ENCODE data around the gene C17orf107.

Gene C17orf107

DNA sequence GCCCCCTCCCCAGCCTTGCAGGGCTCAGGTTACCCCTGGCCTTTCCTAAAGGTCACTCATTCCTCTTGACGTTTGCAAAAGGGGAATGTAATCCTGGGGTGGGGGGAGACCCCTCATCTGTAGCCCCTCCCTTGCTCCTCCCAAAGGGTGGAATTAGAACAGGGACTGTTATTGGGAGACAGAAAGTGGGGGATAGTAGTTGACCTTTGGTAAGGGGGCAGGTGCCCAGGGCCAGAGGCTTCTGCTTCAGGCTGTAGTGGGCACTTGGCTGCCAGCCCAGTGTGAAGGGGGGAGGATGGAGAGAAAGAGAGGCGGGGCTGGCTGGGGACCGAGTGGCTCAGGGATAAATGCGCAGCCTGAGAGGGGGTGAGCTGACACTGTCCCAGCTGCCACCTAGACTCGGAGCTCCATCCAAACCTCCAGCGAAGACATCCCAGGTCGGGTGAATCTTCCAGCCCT, 51.4 kb downstream of the C17orf107 start, which contains the start of gene ENO3:
TSS of gene ENO3 (plus strand) at position 374 of the 459 bp plus-strand sequence. CDS start 711 bp downstream, outside the sequence.
- peak; percentile 33 for DNase-seq

DNA sequence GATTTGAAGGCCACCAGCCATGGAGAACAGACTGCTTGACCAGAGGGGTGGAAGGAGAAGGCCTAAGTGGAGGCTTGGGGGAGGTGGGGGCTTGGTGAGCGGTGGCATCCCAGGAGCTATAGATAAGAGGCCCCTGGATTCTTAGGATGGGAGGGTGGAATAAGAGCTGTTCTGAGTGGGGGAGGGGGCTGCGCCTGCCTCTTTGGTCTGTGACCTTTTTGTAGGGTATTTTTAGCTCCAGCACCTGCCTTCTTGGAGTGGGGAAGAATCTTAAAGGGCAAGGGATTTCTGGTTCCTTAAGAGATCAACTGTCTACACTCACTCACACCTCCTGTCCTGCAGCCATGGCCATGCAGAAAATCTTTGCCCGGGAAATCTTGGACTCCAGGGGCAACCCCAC, 52.1 kb downstream of the C17orf107 start:
- no peak for DNase-seq
